K562 (cell line): Measurements from ENCODE around the gene TUBG2. TPM values are rescaled to one million over a fixed set of nuclear protein-coding genes. Genes with fewer than 3 reads are reported as not detected.

Experiments
- ARID1B ChIP-seq: fragments of 450-650 bp; IDR thresholded peaks from 2 replicates; pipeline ENCODE4 v1.6.1; 2016; ENCODE audit warnings: antibody characterized with exemption, mild to moderate bottlenecking, inconsistent platforms
- BHLHE40 ChIP-seq: IDR thresholded peaks from 2 replicates; pipeline ENCODE4 v1.6.1; 2011; ENCODE audit warnings: low read length, improper control_type of control experiment
- CHCHD3 ChIP-seq: fragments of 250-450 bp; sonication (Bioruptor Pico); IDR thresholded peaks from 2 replicates; pipeline ENCODE4 v2.1.2; 2022; ENCODE audit warnings: mild to moderate bottlenecking
- CREB3L1 ChIP-seq: fragments of 450-650 bp; IDR thresholded peaks from 2 replicates; pipeline ENCODE4 v1.6.1; 2014; ENCODE audit warnings: low read depth, mild to moderate bottlenecking, moderate library complexity, borderline replicate concordance
- CREM ChIP-seq: IDR thresholded peaks from 2 replicates; pipeline ENCODE4 v1.6.1; 2014; ENCODE audit warnings: antibody characterized with exemption, low read depth
- KDM1A ChIP-seq, 2 experiments: fragments of 450-650 bp; IDR thresholded peaks; 2 replicates each; pipeline ENCODE4 v1.6.1; 2016; ENCODE audit warnings: mild to moderate bottlenecking in 2 of 2
- NRF1 ChIP-seq, 2 experiments: fragments of 450-650 bp; IDR thresholded peaks in 1 of 2; conservative IDR thresholded peaks in 1 of 2; 2 replicates each; pipeline ENCODE4 v1.6.1; 2014; ENCODE audit warnings: mild to moderate bottlenecking in 2 of 2
- POLR2AphosphoS5 ChIP-seq: IDR thresholded peaks from 2 replicates; pipeline ENCODE4 v1.6.1; 2011; ENCODE audit warnings: mild to moderate bottlenecking, low read depth, low read length, moderate library complexity; ENCODE audit not compliant: control insufficient read depth, insufficient read depth
- RB1 ChIP-seq: fragments of 450-650 bp; IDR thresholded peaks from 2 replicates; pipeline ENCODE4 v1.6.1; 2017; ENCODE audit warnings: low read depth, mild to moderate bottlenecking
- SMAD1 ChIP-seq: fragments of 150-350 bp; IDR thresholded peaks from 2 replicates; pipeline ENCODE4 v1.6.1; 2014; ENCODE audit warnings: low read length, low read depth; ENCODE audit not compliant: partially characterized antibody
- SREBF1 ChIP-seq: fragments of 150-350 bp; IDR thresholded peaks from 2 replicates; pipeline ENCODE4 v1.6.1; 2014; ENCODE audit warnings: antibody characterized with exemption, low read depth, low read length, borderline replicate concordance
- TCF3 ChIP-seq: sonication (generic); formaldehyde crosslinking; IDR thresholded peaks from 2 replicates; pipeline ENCODE4 v1.4.0; 2020; ENCODE audit warnings: mild to moderate bottlenecking, missing genetic modification reagents
- TGIF2 ChIP-seq: sonication (generic); formaldehyde crosslinking; IDR thresholded peaks from 2 replicates; pipeline ENCODE4 v1.8.1; 2022; ENCODE audit warnings: mild to moderate bottlenecking, missing genetic modification reagents, moderate library complexity
- ZNF175 ChIP-seq: fragments of 200-800 bp; sonication (Bioruptor generic); IDR thresholded peaks from 2 replicates; pipeline ENCODE4 v1.6.1; 2016; ENCODE audit warnings: low read depth, mild to moderate bottlenecking, missing genetic modification characterization, missing compliant biosample characterization
- ZNF280B ChIP-seq: fragments of 250-450 bp; sonication (Bioruptor Pico); IDR thresholded peaks from 2 replicates; pipeline ENCODE4 v1.5.1; 2021; ENCODE audit warnings: mild to moderate bottlenecking
- polyA plus RNA-seq, 8 experiments: library from polyadenylated mRNA; depleted of rRNA in 4 of 8; stranded (reverse) in 5 of 8; unstranded in 3 of 8; fragments of >200 nt; fragmentation: Nextera tagmentation in 2 of 8; fragmentation: Illumina TruSeq in 1 of 8; extraction: Ambion mirVana in 2 of 8; extraction: Trizol in 1 of 8; gene quantifications; 2 replicates each; pipeline versions ENCODE4 v1.2.1 to v1.2.3, GENCODE V29; 2011 to 2014; ENCODE audit warnings: inconsistent platforms in 1 of 8, missing spikeins in 1 of 8
- total RNA-seq, 7 experiments: library from RNA; depleted of rRNA in 6 of 7; stranded (reverse); fragments of >200 nt in 6 of 7; fragmentation: Illumina TruSeq in 2 of 7; extraction: Trizol in 2 of 7; gene quantifications; 2 replicates each; pipeline versions ENCODE4 v1.2.1 to v1.2.3, GENCODE V29; 2011 to 2021; ENCODE audit warnings: low replicate concordance in 1 of 7
- TF ChIP-seq, protein P1 (sequence below), 2 experiments: fragments of 450-650 bp; IDR thresholded peaks; 2 replicates each; pipeline ENCODE4 v1.6.1; 2016
- TF ChIP-seq, protein P2 (sequence below), 3 experiments: fragments of 200-800 bp in 1 of 3; fragments of 250-450 bp in 1 of 3; fragments of 450-650 bp in 1 of 3; sonication (Bioruptor Pico) in 1 of 3; sonication (Bioruptor generic) in 1 of 3; formaldehyde crosslinking in 1 of 3; IDR thresholded peaks; 2 replicates each; pipeline versions ENCODE4 v1.6.1 to v1.8.0; 2016 to 2022; ENCODE audit warnings: mild to moderate bottlenecking in 2 of 3, missing genetic modification characterization in 2 of 3, missing compliant biosample characterization in 1 of 3, moderate library complexity in 1 of 3

TUBG2 gene
- total and polyA plus RNA-seq, 9 of the 15 experiments (the other 6 are each of a cell fraction or from before 2014, with no cell fraction given): 0.09 to 0.80 (median 0.24) TPM; not detected in 2

DNA sequence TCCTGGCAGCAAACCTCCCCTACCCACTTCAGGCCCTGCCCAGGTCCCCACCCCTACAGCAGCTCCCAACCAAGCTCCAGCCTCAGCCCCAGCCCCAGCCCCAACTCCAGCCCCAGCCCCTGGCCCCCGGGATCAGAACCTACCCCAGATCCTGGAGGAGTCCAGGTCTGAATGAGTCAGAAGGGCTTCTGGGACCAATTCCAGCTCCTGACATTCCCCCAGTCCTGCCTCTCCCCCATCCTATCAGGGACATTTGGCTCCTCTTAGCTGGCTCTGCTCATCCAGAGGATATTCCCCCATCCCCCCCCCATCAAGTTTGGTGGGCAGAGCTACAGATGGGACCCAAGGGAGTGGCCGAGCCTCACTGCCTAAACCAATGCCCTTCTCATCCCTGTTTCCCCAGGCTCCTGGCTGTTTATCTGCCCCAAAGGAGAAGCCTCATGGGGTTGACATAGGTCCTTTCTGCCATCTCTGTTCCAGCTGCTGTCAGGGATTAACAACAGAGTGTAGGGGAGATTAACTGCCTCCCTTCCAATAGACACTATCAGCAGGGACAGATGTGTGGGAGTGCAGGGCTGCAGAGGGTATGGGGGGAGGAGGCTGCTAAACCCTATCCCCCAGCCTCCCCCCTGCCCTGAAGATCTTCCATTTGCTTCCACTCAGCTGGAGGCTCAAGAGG is 39.8 kb downstream of the TUBG2 start (continued):
- TF ChIP-seq TGIF2 (no peak), ARID1B (peak; percentile 100), KDM1A (IDR thresholded peaks at IDR 0.05) (peak; percentile 98 to 99), NRF1 (conservative IDR thresholded peaks at IDR 0.05 in 1 of 2, IDR thresholded peaks at IDR 0.05 in 1 of 2) (peak in 1 of 2 experiments; percentile 35; a peak in 2 of 4 replicates), SREBF1 (peak; percentile 64; the same call in 1 of the 2 replicates), BHLHE40 (peak; percentile 83), CREM (peak; percentile 88), ZNF175 (CRISPR knock-in tag) (peak; percentile 96), SMAD1 (peak; percentile 89), TCF3 (CRISPR knock-in tag) (peak; percentile 99), ZNF280B (no peak), RB1 (peak; percentile 80; the same call in 1 of the 2 replicates), CREB3L1 (peak; percentile 75), POLR2AphosphoS5 (peak; percentile 100), CHCHD3 (CRISPR knock-in tag) (0 out of 2 replicates have a peak, but pooled peaks have one; percentile 39)
- TF ChIP-seq, protein P1, sequence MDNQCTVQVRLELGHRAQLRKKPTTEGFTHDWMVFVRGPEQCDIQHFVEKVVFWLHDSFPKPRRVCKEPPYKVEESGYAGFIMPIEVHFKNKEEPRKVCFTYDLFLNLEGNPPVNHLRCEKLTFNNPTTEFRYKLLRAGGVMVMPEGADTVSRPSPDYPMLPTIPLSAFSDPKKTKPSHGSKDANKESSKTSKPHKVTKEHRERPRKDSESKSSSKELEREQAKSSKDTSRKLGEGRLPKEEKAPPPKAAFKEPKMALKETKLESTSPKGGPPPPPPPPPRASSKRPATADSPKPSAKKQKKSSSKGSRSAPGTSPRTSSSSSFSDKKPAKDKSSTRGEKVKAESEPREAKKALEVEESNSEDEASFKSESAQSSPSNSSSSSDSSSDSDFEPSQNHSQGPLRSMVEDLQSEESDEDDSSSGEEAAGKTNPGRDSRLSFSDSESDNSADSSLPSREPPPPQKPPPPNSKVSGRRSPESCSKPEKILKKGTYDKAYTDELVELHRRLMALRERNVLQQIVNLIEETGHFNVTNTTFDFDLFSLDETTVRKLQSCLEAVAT (IDR thresholded peaks at IDR 0.05): peak; percentile 60 to 76; a peak in 2 of 4 replicates
- TF ChIP-seq, protein P2, sequence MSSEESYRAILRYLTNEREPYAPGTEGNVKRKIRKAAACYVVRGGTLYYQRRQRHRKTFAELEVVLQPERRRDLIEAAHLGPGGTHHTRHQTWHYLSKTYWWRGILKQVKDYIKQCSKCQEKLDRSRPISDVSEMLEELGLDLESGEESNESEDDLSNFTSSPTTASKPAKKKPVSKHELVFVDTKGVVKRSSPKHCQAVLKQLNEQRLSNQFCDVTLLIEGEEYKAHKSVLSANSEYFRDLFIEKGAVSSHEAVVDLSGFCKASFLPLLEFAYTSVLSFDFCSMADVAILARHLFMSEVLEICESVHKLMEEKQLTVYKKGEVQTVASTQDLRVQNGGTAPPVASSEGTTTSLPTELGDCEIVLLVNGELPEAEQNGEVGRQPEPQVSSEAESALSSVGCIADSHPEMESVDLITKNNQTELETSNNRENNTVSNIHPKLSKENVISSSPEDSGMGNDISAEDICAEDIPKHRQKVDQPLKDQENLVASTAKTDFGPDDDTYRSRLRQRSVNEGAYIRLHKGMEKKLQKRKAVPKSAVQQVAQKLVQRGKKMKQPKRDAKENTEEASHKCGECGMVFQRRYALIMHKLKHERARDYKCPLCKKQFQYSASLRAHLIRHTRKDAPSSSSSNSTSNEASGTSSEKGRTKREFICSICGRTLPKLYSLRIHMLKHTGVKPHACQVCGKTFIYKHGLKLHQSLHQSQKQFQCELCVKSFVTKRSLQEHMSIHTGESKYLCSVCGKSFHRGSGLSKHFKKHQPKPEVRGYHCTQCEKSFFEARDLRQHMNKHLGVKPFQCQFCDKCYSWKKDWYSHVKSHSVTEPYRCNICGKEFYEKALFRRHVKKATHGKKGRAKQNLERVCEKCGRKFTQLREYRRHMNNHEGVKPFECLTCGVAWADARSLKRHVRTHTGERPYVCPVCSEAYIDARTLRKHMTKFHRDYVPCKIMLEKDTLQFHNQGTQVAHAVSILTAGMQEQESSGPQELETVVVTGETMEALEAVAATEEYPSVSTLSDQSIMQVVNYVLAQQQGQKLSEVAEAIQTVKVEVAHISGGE (CRISPR knock-in tag; IDR thresholded peaks at IDR 0.05): peak in 1 of 3 experiments; percentile 88; a peak in 2 of 6 replicates
